HG02885 (cell line): Measurements from ENCODE around the gene SAP30L.

Experiments
- ATAC-seq: cut with Tn5 transposase; IDR thresholded peaks from one replicate; pipeline ENCODE4 v1.9.1; 2021; ENCODE audit warnings: mild to moderate bottlenecking; ENCODE audit not compliant: unreplicated experiment, poor library complexity

SAP30L gene

GRCh38 chr5:154418344-154418820 lies 27.4 kb upstream of the SAP30L start:
- no peak for ATAC-seq

GRCh38 chr5:154419236-154419635 lies 26.6 kb upstream of the SAP30L start:
- ATAC-seq: no peak

- peak; percentile 61 for ATAC-seq
These were observed 23.9 kb upstream of the SAP30L start for GRCh38 chr5:154421868-154422267.

- no peak for ATAC-seq
These were observed 23.5 kb upstream of the SAP30L start for GRCh38 chr5:154422298-154422697.

GRCh38 chr5:154428208-154428607 lies 17.6 kb upstream of the SAP30L start:
- no peak for ATAC-seq

GRCh38 chr5:154429341-154429740 lies 16.5 kb upstream of the SAP30L start:
- ATAC-seq: no peak

GRCh38 chr5:154430466-154430865 lies 15.3 kb upstream of the SAP30L start:
- ATAC-seq: no peak

GRCh38 chr5:154430961-154431630 lies 14.7 kb upstream of the SAP30L start:
- ATAC-seq: no peak

- no peak for ATAC-seq
These were observed 10.6 kb upstream of the SAP30L start for GRCh38 chr5:154435226-154435625.

- no peak for ATAC-seq
These were observed 8.4 kb upstream of the SAP30L start for GRCh38 chr5:154437281-154437965.

GRCh38 chr5:154440540-154440939 lies 5.3 kb upstream of the SAP30L start:
- no peak for ATAC-seq

GRCh38 chr5:154442801-154443200 lies 3.0 kb upstream of the SAP30L start:
- ATAC-seq: no peak

GRCh38 chr5:154444556-154445421 lies 1.0 kb upstream of the SAP30L start:
- peak; percentile 14 for ATAC-seq

- ATAC-seq: peak; percentile 26
These were observed 645 bp downstream of the SAP30L start for GRCh38 chr5:154446195-154447088.

GRCh38 chr5:154447089-154447725 lies 1.4 kb downstream of the SAP30L start:
- no peak for ATAC-seq

GRCh38 chr5:154449786-154450185 lies 4.0 kb downstream of the SAP30L start:
- ATAC-seq: no peak

GRCh38 chr5:154451957-154452356 lies 6.2 kb downstream of the SAP30L start:
- no peak for ATAC-seq

GRCh38 chr5:154455585-154455984 lies 9.8 kb downstream of the SAP30L start:
- ATAC-seq: no peak

GRCh38 chr5:154456540-154456939 lies 10.7 kb downstream of the SAP30L start:
- no peak for ATAC-seq
